Ramos (cell line): Measurements from ENCODE around the gene HACL1.

Source experiments
- in situ Hi-C: fragments of 300-500 bp; cut with MboI; formaldehyde crosslinking; loops from one replicate; pipeline ENCODE4 v1.14.3; 2022; ENCODE audit warnings: low sequenced_read_pairs; ENCODE audit not compliant: unreplicated experiment

HACL1 gene

GRCh38 chr3:15591928-15592327, 9.4 kb downstream of the HACL1 start:
- in situ Hi-C loops = no loop called here

GRCh38 chr3:15591242-15591641, 10.1 kb downstream of the HACL1 start:
- in situ Hi-C loops = no loop called here

DNA sequence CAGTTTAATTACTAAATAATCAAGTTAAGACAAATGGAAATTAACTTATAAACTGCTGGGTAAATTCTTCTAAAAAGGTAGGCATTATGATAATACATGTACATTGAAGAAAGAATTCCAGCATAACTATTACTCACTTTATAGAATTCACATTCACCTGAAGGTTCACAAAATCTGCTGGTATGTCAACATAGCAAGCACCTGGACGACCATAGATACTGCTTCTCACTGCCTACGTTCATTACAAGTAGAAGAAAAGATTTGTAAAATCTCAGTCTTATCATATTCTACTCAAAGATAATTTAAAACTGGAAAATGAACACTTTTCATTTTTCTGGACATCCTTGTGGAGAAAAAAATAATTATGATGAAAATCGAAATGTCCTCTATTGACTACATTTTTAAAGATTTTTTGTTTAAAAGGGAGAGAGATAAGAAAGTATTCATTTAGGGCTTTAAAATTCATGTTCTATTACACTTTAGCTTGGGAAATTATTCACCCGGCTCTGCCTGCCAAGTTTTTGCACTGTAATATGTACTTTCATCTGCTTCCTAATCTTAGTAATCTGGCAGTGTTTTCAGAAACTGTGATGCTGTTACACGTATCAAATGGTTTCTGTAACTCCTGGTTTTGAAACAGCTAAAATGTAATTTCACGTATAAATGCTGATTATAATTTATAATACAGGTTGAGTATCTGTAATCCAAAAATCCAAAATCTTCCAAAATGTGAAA, 16.1 kb downstream of the HACL1 start:
- in situ Hi-C loops = no loop called here

DNA sequence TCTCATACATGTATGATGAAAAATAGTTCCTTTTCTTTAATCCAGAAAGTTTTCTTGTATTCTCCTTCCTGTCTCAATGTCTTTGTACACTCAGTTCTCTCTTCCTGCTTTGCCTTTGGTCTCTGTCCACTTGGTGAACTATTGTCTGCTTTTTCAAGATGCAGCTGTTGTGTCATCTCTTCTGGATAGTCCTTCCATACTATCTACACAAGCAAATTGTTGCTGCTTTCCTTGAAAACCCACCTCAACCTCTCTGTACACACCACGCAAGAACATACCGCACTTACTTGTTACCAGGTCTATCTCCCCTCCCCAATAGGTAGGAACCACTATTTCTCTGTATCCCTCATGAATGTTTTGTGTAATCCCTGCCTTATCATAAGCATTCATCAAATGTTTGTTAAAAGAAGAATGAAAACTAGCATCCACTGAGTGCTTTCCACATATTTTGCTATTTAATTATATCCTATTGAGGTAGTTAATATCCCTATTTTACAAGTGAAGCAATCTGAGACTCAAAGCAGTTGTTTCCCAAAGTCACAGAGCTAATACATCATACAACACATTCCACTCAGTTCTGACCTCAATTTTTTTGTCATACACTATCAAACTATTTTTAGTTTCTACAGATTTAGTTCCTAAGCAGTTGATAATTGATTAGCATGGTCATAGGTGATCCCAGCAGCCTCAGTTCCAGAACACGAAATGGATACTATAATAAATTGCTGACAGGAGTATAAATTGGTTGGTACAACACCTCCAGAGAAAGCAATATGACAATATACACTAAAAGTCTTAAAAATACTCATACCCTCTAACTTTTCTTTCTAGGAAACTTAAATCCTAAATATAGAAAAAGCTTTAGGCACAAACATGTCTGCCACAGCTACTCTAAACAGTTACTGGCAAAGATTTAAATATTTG, 19.6 kb downstream of the HACL1 start:
- in situ Hi-C loops = no loop called here

DNA sequence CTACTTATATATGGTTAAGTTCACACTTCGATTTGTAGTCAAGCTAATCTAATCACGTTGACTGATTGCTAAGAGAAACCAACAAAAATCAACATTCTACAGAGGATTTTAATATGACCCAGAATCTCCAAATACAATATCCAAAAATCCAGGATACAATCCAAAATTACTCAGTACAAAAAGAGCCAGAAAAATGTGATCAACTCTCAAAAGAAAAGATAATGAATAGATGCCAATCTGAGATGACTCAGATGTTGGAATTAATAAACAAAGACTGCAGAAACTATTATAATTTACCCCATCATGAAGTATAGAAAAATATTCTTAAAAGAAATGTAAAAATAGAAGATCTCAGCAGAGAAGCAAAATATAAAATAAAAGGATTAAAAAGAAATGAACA, 22.3 kb downstream of the HACL1 start:
- in situ Hi-C loops = no loop called here

- in situ Hi-C loops = no loop called here
Observed at GRCh38 chr3:15578289-15578867, 23.0 kb downstream of the HACL1 start.

DNA sequence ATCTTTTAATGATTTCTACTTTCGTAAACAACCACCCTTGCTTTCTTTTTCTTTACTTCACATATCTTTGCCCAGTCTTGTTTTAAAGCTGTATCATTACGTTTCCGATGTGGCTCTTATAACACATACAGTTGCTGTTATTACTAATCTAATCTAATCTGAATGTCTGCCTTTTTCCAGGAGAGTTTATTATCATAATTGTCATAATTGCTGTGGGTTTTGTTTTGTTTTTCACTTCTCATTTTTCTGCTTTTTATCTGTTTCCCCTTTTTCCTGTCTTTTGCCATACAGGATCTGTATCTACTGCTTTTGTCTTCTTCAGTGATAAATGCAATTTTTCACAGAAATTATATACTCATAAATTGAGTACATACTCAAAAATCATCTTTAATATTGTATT, 24.9 kb downstream of the HACL1 start:
- in situ Hi-C loops = no loop called here

DNA sequence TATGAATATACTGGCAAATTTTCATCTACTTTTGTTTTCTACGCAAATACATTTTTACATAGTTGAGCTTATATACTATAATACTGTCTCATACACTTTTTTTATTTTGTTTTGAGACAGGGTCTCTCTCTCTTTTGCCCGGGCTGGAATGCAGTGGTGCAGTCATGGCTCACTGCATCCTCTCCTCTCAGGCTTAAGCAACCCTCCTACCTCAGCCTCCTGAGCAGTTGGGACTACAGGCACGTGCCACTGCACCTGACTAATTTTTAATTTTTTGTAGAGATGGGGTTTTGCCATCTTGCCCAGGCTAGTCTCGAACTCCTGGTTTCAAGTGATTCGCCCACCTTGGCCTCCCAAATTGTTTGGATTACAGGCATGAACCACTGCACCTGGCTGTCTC, 25.9 kb downstream of the HACL1 start:
- in situ Hi-C loops = no loop called here

DNA sequence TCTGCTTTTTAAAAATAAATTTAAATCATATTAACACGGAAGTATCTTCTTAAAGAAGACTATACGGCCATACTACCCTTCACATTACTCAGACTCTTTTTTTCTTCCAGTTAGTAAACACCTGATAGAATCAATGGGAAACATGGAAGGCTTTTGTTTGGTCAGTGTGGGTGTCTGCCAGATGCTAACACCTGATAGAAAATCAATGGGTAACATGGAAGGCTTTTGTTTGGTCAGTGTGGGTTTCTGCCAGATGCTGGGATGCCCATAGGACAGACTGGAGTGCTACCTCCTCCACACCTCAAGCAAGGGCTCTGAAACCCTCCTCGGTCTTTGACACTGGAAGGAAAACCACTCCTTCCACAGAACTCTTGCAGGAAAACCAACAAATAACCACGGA, 29.2 kb downstream of the HACL1 start:
- in situ Hi-C loops = no loop called here

- in situ Hi-C loops = no loop called here
Observed at GRCh38 chr3:15563190-15563589, 38.2 kb downstream of the HACL1 start.

GRCh38 chr3:15562560-15562959, 38.8 kb downstream of the HACL1 start:
- in situ Hi-C loops = no loop called here

GRCh38 chr3:15558581-15558980, 42.8 kb downstream of the HACL1 start:
- in situ Hi-C loops = loop anchor here (10.0 kb wide), 1 partner anchor 354 kb away; the partner anchor contains the start of gene CAPN7

GRCh38 chr3:15557511-15557946, 43.8 kb downstream of the HACL1 start:
- in situ Hi-C loops = loop anchor here (10.0 kb wide), 1 partner anchor 353 kb away; the partner anchor contains the start of gene CAPN7

GRCh38 chr3:15556512-15556911, 44.9 kb downstream of the HACL1 start:
- in situ Hi-C loops = loop anchor here (10.0 kb wide), 1 partner anchor 352 kb away; the partner anchor contains the start of gene CAPN7

- in situ Hi-C loops = loop anchor here (10.0 kb wide), 1 partner anchor 349 kb away; the partner anchor contains the start of gene CAPN7
Observed at GRCh38 chr3:15553749-15554148, 47.6 kb downstream of the HACL1 start.

DNA sequence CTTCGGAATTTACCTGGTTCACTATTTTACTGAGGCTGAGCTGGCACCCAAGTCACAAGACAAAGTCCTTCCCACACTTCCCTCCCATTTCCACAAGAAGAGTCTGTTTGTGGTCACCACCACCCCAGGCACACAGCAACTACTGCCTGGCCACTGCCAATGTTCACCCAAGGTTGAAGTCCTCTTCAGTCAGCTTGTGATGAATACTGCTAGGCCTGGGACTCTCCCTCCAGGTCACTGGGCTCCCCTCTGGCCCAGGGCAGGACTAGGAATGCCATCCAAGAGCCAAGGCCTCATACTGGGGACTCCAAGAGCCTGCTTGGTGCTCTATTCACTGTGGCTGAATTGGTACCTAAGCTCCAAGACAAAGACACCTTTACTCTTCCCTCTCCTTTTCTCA, 49.5 kb downstream of the HACL1 start:
- in situ Hi-C loops = loop anchor here (10.0 kb wide), 1 partner anchor 347 kb away; the partner anchor contains the start of gene CAPN7

GRCh38 chr3:15549846-15550245, 51.5 kb downstream of the HACL1 start:
- in situ Hi-C loops = loop anchor here (10.0 kb wide), 1 partner anchor 345 kb away; the partner anchor contains the start of gene CAPN7

- in situ Hi-C loops = no loop called here
Observed at GRCh38 chr3:15542614-15543013, 58.8 kb downstream of the HACL1 start.

DNA sequence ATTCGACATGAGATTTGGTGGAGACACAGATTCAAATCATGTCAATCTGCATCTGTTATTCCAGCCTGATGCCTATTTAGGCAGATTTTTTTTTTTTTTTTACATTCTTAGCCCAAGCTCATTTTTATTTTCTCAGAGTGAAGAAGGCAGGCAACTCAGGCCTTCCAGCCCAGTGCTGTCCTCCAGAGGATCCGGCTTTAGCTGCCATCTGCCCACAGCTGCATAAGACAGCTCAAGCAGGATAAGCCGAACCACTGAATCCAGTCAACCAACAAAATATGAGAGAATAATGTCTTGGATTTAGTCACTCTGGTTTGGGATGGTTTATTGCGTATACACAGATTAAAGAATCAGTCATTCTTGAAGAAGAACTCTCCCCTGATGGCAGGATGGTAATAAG, 60.0 kb downstream of the HACL1 start:
- in situ Hi-C loops = no loop called here

DNA sequence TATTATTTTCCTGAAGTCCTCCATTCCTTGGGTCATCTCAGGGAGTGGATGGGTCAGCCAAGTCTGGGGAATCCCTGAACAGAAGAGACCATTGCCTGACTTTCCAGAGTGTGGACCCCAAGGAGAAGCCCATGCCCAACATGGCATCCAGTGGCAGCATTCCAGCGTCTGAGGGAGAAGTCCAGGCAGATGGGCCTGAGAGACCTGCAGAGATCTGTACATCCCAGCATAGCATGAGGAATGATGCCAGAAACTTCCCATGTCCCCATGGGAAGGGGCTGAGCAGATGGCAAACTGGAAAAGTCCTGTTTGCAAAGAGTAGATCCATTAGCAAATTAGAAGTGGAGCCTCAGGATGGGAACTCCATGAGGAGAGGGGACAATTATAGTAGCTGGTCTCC, 62.3 kb downstream of the HACL1 start:
- in situ Hi-C loops = no loop called here

GRCh38 chr3:15538345-15538744, 63.0 kb downstream of the HACL1 start:
- in situ Hi-C loops = no loop called here
